HL-60 (cell line): ENCODE results near the gene MEMO1.

ENCODE experiments used
- GABPA ChIP-seq: IDR thresholded peaks from 2 replicates; pipeline ENCODE4 v1.6.1; 2012; ENCODE audit warnings: low read depth
- POLR2AphosphoS5 ChIP-seq: IDR thresholded peaks from 2 replicates; pipeline ENCODE4 v1.6.1; 2012; ENCODE audit warnings: low read depth
- TF ChIP-seq, protein P1 (sequence below): IDR thresholded peaks from one replicate; pipeline ENCODE4 v1.5.1; 2011; ENCODE audit warnings: low read length, control low read depth, inconsistent platforms; ENCODE audit not compliant: insufficient read depth

DNA sequence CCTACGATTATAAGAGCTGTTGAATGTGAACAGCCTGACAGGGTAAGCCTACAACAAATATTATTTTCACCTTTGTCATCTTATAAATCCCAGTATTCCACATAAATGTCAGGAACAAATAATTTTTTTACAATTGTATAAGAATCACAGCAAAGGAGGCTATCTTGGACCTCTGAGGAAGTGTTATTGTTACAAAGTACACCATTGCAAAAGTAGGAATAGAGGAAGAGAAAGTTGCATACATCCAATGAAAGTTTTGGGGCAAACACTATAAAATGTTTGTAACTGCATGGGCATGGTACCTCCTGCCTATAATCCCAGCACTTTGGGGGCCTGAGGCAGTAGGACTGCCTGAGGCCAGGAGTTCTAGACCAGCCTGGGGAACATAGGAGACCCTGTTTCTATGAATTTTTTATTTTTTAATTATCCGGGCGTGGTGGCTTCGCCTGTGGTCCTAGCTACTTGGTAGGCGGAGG, 715 bp upstream of the MEMO1 start:
- TF ChIP-seq, protein P1, sequence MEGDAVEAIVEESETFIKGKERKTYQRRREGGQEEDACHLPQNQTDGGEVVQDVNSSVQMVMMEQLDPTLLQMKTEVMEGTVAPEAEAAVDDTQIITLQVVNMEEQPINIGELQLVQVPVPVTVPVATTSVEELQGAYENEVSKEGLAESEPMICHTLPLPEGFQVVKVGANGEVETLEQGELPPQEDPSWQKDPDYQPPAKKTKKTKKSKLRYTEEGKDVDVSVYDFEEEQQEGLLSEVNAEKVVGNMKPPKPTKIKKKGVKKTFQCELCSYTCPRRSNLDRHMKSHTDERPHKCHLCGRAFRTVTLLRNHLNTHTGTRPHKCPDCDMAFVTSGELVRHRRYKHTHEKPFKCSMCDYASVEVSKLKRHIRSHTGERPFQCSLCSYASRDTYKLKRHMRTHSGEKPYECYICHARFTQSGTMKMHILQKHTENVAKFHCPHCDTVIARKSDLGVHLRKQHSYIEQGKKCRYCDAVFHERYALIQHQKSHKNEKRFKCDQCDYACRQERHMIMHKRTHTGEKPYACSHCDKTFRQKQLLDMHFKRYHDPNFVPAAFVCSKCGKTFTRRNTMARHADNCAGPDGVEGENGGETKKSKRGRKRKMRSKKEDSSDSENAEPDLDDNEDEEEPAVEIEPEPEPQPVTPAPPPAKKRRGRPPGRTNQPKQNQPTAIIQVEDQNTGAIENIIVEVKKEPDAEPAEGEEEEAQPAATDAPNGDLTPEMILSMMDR, result no peak
- TF ChIP-seq GABPA (no peak), POLR2AphosphoS5 (no peak)
